Fibroblast of skin of right quadriceps (primary cell): Measurements from ENCODE around the gene PLIN5.
"Not testable (repeated sequence)": the region's sequence is repeated elsewhere in the genome, so short reads cannot be mapped to it uniquely, and the experiment has no call there.

Experiments
- DNase-seq: peaks from one replicate; pipeline ENCODE4 v3.0.0-alpha.2; 2013

The PLIN5 gene

DNA sequence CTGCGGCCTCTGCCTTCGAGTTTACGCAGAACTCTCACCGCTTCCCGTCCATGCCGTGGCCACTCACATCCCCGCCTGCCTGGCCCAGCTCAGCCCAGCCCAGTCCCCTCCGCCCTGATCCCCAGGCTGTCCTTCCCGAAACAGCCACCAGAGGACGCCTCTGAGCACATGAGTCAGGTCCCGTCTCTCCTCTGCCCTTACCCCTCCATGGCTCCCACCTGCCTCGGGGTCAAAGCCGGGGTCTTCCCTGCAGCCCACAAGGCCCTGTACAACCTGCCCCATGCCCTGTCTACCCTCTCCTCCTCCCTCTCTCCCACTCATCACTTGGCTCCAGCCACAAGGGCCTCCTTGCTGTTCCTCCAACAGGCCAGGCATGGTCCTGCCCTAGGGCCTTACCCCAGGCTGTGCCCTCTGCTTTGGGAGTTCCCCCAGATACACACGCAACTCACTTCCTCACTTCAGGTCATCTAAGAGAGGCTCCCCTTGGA lies 32.6 kb upstream of the PLIN5 start:
- DNase-seq, result peak; percentile 42

GRCh38 chr19:4566402-4567051 lies 31.5 kb upstream of the PLIN5 start:
- no peak for DNase-seq

DNA sequence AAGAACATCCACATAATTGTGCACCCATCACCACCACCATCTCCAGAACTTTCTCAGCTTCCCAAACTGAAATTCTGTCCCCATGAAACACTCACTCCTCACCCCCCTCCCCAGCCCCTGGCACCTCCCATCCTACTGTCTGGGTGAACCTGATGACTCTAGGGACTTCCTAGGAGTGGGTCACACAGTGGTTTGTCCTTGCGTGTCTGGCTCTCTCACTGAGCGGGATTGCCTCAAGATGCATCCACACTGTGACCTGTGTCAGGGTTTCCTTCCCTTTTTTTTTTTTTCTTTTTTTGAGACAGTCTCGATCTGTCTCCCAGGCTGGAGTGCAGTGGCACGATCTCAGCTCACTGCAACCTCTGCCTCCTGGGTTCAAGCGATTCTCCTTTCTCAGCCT lies 28.5 kb upstream of the PLIN5 start:
- not testable (repeated sequence) for DNase-seq

GRCh38 chr19:4562085-4562484 lies 27.1 kb upstream of the PLIN5 start:
- DNase-seq, result not testable (repeated sequence)

DNA sequence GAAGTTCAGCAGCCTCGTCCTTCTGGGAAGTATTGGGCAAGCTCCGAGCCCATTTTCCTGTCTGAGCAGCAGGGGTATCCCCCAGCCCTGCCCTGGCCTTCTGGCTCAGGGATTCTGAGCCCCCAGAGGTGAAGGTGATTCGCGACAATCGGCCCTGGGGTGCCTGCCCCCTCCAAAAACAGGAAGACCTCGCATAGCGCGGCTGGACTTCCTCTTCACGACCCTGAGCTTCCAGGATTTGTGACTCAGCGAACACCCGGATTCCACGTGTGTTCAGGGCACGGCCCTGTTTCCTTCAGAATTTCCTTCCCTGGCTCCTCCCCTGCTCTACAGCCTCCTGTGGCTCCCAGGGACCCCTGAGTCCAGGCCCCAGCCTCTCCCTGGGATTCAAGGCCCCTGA lies 24.5 kb upstream of the PLIN5 start, which contains the start of gene SEMA6B:
SEMA6B (minus strand) TSS at position 116 of the 400 bp plus-strand sequence. CDS start 1,227 bp downstream, outside the sequence.
- no peak for DNase-seq

- no peak for DNase-seq
Measured at GRCh38 chr19:4557971-4558941, 23.2 kb upstream of the PLIN5 start.

DNA sequence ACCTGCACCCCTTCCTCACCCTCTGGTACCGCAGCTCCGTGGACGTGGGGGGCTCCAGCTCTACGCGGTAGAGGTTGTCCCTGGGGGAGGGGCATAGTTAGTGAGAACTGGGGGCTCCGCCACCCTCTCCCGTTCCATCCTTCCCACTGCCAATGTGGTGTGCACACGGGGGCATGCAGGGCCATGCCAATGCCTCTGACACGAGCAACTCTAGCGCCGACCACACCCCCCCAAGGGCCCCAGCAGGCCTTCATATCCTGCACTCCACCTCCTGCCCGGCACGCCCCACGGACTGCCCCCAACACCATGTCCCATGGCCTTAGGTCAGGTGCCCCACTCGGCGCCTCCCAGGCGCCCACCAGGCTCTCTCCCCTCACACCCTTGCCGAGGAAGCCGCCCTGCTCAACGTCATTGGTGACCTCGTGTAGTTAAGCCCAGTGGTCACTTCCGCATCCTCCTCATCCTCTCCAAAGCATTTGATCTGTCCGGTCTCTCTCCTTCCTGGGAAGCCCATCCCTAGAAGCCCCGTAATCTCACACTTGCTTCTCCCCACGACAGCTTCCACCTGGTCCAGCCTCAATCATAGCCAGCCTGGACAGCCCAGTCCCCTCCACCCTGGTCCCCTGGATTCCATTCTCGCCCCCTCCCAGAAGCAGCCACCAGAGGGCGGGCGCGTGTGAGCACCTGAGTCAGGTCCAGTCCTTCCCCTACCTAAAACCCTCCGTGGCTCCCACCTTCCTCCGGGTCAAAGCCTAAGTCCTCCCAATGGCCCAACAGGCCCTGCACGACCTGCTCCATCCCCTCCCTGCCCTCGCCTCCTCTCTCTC lies 22.3 kb upstream of the PLIN5 start:
- DNase-seq, result no peak

- no peak for DNase-seq
Measured at GRCh38 chr19:4556597-4557127, 21.6 kb upstream of the PLIN5 start.

GRCh38 chr19:4555657-4556561 lies 20.9 kb upstream of the PLIN5 start:
- no peak for DNase-seq

DNA sequence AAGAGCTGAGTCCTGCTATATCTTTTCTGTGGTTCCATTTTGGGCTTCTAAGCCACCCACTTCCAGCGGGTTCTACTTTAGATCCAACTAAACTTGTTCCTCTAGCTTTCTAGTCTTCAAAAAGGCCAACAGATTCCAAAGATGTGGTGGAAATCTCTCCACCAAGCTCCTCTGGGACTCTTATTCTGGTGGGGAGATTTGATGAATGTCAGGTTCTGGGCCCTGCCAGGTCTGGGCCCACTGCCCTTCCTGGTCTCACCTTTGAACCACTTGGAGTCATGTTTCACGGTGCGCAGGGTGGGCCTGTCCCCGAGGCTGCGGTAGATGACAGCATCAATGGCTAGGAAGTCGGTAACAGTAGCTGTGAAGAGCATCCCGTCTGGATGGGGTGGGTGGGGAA lies 19.7 kb upstream of the PLIN5 start:
- no peak for DNase-seq

DNA sequence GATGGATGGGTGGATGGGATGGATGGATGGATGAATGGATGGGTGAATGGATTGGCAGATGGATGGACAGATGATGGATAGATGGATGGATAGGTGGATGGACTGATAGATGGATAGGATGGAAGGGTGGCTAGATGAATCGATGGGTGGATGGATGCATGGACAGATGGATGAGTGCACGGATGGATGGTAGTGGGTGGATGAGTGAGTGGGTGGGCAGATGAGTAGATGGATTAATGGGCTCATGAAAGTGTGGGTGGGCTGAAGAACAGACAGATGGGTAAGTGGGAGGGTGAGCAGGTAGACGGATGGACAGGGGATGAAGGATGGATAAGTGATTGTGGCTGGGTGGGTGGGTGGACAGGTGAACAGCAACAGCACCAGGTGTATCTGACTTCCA lies 18.8 kb upstream of the PLIN5 start:
- DNase-seq, result no peak

DNA sequence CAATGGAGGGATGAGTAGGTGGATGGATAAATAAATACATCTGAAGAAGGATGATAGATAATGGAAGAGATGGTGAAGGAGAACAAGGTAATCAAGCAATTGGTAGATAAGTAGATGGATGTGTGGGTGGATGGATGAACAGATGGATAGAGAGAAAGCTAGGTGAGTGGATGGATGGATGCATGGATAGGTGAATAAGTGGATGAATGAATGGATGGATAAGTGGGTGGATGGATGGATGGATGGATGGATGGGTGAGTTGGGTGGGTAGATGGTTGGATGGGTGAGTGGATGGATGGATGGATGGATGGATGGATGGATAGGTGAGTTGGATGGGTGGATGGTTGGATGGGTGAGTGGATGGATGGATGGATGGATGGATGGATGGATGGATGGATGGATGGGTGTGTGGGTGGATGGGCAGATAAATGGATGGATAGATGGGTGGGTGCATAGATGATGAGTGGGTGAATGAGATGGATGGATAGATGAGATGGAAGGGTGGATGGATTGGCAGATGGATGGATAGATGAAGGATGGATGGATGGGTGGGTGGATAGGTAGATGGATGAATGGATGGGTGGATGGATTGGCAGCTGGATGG lies 18.2 kb upstream of the PLIN5 start:
- DNase-seq, result no peak

DNA sequence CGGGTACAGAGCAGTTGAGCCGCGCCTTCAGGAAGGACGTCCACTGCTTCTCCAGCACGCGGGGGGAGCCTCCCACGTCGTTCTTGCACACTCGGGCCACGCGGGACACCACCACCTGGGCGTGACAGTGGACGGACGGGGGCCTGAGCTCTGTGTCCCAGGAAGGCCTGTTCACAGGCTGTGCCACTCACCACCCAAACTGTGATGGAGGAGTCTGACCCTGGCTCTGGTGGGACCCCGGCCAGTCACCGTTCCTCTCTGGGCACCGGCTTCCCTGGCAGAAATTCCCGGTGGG lies 17.4 kb upstream of the PLIN5 start:
- no peak for DNase-seq

- DNase-seq, result no peak
Measured at GRCh38 chr19:4550479-4551050, 15.5 kb upstream of the PLIN5 start.

DNA sequence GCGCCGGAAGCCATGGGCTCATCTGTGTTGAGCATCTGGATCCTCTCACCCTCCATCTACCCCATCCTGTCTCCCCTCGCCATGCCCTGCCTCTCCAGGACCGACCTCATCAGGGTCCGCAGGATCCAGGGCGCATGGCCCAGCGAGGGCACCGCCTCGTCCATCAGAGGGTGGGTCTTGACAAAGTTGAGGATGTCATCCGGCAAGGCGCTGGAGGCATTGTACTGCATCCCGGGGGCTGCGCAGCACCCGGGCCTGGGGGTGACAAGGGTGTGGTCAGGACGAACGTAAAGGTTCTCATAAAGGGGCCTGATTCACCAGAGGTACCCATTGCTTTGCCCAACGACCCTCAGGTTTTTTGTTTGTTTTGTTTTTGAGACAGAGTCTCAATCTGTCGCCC lies 15.0 kb upstream of the PLIN5 start:
- no peak for DNase-seq

GRCh38 chr19:4548238-4548584 lies 13.2 kb upstream of the PLIN5 start:
- DNase-seq, result no peak

DNA sequence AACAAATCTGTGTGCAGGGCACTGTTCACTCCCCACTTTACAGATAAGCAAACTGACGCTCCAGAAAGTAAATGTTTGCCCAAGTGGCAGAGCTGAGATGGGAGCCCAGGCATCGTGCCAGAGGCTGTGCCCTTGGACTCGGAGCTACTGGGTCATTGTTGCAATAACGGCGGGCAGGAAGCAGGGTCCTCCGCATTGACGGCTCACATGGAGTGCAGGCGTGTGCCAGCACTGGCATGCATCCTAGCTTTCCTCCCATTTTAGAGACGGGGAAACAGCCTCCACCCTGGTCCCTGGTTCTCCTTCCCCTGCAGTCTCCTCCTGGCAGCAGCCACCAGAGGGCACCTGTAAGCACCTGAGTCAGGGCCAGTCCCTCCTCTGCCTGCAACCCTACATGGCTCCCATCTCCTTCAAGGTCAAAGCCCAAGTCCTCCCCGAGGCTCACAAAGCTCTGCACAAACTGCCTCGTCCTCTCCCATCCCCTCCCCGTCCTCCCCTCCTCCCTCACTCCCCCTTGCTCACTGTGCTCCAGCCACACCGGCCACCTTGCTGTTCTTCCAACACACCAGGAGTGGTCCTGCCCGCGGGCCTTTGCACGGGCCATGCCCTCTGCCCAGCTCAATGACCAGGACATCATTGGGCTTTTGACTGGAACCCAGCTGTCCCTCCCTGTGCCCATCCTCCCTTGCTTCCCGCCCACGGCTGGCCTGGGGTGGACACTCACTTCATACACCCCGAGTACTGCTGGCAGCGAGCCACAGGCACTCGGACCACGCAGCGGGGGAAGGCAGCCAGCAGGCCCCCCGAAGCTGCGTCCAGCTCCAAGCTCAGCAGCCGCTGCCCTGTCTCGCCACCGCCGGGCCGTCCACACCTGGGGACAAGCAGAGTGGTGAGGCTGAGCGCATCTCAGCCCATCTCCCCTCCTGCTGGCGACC lies 12.5 kb upstream of the PLIN5 start:
- DNase-seq, result no peak

DNA sequence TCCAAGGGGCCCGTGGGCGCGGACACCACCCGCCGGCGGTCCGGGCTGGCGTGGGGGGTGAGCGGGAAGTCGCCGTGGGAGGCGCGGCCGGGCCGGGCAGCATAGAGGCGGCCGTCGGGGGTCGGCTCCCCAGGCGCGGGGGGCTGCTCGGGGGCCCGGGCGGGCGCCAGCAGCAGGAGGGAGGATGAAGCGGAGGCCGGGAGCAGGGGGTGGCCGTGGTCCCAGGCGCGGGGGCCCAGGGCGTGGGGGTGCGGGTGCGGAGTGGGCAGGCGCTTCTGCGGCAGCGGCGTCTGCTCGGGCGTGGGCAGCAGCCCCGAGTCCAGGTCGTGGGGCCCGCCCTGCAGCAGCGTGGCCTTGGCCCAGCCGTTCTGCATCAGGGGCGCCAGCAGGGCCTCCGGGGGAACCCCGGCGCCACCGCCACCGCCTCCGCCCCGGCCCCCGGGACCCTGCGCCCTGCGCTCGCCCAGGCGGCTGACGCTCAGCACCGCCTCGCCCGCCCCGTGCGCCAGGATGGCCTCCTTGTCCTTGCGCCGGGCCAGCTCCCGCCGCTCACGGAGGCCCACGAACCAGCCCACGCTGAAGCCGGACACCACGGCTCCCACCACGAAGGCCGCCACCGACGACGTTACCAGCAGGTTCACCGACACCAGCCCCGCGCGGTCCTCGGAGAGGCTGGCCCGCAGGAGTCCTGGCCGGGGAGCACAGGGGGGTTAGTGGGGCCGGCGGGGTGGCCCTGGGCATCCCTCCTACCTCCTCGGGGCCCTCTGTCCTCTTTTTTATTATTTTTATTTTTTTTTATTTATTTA lies 9.0 kb upstream of the PLIN5 start:
- no peak for DNase-seq
